Right renal pelvis (tissue), 4 donors: ENCODE measurements around the gene FNDC3B. TPM values are rescaled to one million over a fixed set of nuclear protein-coding genes. Genes with fewer than 3 reads are reported as not detected.
"Not testable (repeated sequence)": the region's sequence is repeated elsewhere in the genome, so short reads cannot be mapped to it uniquely, and the experiment has no call there.

Source experiments
- DNase-seq, 4 donors: peaks; one replicate each; pipeline ENCODE4 v3.0.0-alpha.2; 2013; ENCODE audit warnings: low read depth in 4 of 4, low spot score in 3 of 4, missing footprints in 1 of 4
- polyA plus RNA-seq, 4 donors: library from polyadenylated mRNA; unstranded; fragments of 120-200 nt; gene quantifications; one replicate each; pipeline ENCODE4 v1.2.1, GENCODE V29; 2013; ENCODE audit not compliant: insufficient read length in 4 of 4

FNDC3B gene
- polyA plus RNA-seq, 4 donors: 58.5 to 72.9 (median 68.9) TPM

DNA sequence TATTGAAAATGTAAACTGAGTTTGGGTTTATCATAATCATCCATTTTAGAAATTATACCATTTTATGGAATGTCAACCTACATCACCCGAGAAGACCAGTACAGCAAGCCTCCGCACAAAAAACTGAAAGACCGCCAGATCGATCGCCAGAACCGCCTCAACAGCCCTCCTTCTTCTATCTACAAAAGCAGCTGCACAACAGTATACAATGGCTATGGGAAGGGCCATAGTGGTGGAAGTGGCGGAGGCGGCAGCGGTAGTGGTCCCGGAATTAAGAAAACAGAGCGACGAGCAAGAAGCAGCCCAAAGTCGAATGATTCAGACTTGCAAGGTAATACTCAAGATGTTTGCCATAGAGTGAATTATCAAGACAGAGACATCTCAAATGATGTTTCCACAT is 211.8 kb downstream of the FNDC3B start:
- DNase-seq: no peak

GRCh38 chr3:172253200-172253599 is 213.8 kb downstream of the FNDC3B start:
- DNase-seq: no peak

GRCh38 chr3:172254542-172254941 is 215.2 kb downstream of the FNDC3B start:
- no peak for DNase-seq

DNA sequence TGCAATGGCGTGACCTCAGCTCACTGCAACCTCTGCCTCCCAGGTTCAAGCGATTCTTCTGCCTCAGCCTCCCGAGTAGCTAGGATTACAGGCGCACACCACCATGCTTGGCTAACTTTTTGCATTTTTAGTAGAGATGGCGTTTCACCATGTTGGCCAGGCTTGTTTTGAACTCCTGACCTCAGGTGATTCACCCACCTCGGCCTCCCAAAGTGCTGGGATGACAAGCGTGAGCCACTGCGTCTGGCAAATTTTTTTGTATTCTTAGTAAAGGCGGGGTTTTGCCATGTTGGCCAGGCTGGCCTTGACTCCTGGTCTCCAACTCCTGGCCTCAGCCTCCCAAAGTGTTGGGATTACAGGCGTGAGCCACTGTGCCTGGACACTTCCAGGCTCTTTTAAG is 215.9 kb downstream of the FNDC3B start:
- DNase-seq: not testable (repeated sequence)

DNA sequence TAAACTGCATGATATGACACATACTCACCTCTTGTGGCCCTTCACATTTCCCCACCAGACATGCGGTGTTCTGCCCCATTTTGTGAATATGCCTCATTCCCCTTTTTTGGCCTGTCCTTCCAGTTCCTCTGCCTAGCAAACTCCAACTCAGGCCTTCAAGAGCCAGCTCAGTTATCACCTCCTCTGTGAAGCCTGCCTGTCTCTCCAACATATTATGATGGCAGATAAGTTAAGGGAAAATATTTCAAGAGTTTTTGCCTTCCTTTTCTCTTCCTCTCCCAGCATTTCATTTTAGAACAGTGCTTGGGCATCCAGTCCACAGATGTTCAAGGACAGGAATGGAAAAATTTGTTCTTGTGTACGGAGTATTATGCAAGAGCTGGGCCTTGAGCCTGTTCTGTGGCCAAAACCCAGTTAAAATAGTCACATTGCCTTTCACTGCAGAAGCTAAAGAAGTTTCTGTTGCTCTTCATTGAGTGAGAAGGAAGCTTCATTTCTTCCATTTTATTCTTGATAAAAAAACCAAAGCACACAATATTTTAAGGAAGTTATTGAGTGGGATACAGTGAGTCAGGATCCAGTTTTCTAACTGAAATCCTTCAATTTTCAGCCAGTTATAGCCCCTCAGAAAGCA is 216.8 kb downstream of the FNDC3B start:
- no peak for DNase-seq

DNA sequence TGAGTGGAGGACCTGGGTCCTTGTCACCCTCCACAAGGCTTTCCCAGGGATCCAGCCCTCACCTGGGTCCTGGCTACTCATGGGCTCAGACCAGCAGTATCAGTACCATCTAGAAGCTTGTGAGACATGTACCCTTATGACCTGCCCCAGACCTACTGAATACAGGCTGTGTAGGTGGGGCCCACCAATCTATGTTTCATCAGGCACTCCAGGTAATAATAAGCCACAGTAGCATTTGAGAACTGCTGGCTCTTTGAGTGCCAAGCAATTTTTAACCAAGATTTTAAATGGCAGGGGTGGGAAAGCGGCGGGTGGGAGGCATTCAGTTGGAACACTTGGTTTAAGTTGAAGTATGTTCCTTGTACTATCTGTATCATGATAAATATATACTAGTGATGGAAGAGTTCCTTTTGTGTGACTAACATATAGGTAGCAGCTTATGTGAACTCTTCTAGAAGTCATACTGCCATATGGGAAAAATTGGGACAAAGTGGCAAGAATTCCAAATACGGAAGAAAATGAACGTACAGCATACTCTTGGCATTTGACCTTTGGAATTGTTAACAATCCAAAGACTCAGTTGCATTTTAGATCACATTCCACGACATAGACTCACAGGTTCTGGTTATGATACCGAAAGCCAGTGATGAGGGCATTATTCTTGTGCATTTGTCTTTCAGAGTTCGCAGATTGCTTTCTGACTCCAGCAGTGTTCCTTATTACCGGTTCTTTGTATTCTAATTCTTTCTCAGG is 218.4 kb downstream of the FNDC3B start:
- DNase-seq: no peak

DNA sequence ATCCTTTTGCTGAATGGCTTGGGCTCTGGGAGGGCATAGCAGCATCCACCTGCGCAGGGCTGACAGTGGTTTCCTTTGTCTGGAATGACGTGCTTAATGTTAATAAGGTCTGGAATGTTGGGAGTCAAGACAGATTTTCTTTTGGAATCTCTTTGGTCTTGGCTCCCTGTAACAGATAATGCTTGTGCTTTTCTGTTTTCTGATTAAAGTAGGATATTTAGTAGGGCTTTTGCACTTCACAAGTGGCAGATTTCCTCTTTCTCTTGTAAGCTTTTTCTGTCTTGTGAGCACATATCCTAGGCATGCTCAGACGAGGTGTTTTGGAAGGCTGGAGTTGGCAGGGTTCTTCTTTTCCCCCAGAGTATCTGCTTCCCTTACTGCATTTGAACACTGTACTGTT is 219.2 kb downstream of the FNDC3B start:
- DNase-seq: no peak

GRCh38 chr3:172259111-172259541 is 219.7 kb downstream of the FNDC3B start:
- no peak for DNase-seq

GRCh38 chr3:172259726-172260248 is 220.4 kb downstream of the FNDC3B start:
- DNase-seq: no peak

DNA sequence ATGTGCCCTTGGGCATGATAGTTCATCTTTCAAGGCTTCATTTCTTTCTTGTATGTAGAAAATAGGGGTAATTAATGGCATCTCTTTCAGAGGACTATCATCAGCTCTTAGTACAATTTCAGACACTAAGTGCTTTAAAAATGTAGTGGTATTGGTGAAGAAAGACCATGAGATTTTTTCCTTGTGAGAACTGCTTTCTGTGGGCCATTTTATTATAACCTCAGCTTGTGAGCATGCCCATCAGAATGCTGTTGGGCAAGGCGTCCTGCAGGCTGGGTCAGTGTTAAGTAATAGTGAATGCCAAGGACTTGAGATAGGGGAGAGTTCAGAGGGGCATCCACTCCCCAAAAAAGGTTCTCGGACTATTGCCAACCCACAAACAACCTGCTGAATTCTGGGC is 221.0 kb downstream of the FNDC3B start:
- no peak for DNase-seq

DNA sequence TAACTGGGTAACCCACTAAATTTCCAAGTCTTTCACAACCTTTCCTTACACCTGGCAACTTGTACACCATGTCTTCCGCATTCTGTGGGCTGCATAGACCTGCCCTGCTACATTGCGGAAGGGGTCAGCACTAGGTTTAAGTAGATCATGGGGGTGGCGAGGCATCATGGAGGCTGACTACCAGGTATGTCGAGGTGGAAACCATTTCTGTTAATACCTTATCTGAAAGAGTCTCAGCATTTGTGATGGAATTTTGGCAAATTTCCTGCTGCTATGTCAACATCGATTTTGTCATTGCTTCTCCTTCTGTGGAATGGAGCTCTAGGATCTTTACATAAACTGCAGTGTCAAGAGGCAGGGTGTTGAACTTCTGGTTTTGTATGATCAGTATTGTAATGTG is 221.7 kb downstream of the FNDC3B start:
- no peak for DNase-seq

DNA sequence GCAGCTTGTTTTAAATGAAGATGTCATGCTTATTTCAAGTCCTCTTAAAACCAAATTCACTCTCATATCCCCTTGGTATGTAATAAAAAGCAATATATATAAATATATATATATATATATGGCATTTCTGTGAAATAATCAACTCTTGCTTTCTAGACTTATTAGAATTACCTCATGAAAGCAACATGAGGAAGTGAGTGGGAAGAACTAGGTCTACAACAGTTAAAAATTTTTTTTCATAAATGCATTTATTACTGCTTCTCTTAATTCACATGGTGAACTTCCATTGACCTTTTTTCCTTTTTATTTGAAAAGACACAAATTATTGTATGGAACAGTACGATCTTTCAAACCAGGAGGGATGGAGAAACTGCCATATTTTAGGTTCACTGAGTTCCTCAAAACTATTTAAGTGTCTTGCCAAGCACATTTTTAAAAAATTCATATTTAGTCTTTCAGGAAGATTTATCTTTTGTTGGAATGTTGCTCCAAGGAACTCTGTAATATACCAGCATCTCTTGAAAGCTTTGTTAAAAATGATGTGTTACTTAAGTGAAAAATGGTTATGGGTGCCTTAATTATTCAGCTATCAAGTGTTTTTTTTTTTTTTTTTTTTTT is 223.7 kb downstream of the FNDC3B start:
- DNase-seq: no peak

- DNase-seq: no peak
These were observed 224.6 kb downstream of the FNDC3B start for GRCh38 chr3:172263781-172264486.

DNA sequence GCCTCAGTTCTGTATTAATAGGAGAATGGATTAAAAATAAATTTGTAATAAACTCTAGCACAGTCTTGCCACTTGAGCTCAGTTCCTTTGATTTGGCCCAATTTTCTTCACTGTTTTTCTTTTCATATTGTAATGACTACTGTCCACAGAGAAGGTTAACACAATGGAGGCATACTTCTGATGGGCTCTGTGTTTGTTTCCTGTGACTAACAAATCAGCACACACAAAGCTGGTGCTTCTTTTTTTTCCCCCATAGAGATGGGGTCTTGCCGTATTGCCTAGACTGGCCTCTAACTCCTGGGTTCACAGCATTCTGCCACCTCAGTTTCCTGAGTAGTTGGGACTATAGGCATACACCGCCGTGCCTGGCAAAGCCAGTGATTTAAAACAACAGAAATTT is 226.7 kb downstream of the FNDC3B start:
- no peak for DNase-seq

- DNase-seq: no peak
These were observed 229.0 kb downstream of the FNDC3B start for GRCh38 chr3:172268425-172268824.

- DNase-seq: no peak
These were observed 229.5 kb downstream of the FNDC3B start for GRCh38 chr3:172268868-172269267.

DNA sequence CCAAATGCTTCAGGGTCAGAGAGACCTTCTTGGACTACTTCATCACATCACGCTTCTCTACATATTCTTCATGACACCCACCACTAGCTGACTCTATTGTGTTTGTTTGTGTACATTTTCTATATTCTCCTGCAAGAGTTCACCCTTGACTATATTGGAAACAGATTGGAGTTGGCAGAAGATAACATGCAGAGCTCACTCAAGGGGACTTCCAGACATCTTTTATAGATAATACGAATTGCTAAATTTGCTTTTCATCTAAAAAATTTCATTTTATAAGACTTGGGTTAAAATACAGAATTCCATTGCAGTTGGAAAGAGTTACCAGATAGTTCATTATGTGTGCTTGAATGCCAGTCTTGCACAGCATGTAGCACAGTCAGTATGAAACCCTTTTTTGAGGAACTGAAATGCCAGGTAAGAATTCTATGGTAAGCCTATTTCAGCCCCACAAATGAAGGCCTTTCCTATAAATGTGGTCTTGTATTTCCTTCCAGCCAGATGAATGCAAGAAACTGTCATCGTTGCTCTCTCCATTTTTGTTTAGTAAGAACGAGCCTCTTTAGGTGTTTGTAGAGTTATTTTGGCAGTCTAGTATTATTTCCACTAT is 231.3 kb downstream of the FNDC3B start:
- no peak for DNase-seq

DNA sequence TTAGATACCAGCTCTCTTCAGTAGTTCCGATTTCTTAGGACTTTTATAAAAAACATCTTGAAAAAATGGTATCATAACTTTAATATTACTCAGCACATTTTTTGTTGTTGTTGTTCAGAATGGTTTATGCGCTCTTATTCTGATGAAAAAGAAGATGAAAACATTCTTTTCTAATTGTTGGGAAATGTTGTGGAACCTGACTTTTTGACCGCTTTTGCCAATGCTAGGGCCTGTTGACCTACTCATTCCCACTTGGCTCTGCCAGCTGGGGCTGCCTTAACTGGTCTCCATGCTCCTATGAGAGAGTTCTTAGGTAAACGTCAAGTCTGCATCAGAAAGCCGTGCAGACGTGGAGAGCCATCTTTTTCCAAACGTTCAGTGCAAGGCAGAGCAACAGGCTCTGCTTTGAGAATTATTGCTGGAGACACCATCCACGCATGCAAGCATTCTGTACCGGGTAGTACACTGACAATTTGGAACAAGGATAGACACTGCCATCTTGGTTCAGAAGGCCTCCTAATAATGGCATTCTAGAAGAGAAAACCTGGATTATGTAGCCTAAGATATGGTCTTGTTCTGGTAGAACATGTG is 232.1 kb downstream of the FNDC3B start:
- no peak for DNase-seq

- DNase-seq: no peak
These were observed 233.3 kb downstream of the FNDC3B start for GRCh38 chr3:172272698-172273097.

GRCh38 chr3:172273378-172273777 is 234.0 kb downstream of the FNDC3B start:
- DNase-seq: no peak
